CD4-positive, alpha-beta T cell treated with Interleukin-4 for 4 hours (primary cell): ENCODE results near the gene CCR2.
"Not testable (repeated sequence)": the region's sequence is repeated elsewhere in the genome, so short reads cannot be mapped to it uniquely, and the experiment has no call there.

Source experiments
- DNase-seq: peaks from one replicate; pipeline ENCODE4 v3.0.0-alpha.2; 2020

The CCR2 gene

DNA sequence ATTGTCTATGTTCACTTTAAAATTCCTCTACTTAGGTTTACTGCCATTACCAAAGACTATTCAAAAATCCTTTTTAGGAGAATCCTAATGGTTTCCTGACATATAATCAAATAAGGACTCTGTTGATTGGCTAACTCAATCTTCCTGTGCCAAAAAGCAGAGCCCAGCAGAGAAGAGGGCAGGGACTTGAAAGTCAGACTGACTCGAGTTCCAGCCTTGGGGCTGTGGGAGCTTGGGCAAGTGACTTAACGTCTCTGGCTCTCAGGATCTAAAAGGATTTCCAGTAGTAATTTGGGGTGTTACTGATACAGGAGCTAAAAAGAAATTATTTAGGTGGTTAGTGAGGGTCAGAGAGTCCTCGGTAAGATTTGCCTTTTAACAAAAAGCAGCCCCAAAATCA is 27.7 kb downstream of the CCR2 start:
- no peak for DNase-seq

DNA sequence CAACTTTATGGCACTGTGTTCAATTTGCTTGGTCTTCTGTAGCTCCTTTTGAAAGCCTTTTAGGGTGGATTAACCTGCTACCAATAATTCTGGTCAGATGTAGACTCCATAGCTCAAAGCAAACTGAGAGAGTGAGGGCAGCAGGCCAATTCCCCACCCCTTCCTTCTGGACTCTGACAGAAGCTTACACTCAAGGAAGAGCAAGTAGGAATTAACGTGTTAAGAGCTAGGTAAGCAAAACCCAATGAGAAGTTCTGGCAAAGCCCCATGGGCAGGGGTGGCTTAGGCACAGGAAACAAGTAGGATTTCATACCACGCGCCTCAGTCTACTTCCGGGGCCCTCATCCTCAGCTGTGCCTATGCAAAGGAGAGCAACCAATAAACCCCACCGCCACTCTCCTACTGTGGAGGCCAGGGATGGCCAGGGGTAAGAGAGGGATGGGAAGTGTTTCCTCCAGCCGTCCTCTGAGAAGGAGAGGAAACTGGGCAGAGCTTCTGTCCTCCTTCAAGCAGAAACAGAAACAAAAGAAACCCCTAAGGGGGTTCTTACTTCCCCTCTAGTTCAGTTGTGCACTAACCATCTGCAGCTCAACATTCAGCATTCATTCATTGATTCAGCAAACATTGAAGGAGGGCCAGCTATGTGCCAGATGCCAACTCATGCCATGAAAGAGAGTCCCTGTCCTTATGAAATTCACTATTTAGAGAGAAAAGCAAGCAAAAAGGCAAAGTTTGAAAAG is 29.5 kb downstream of the CCR2 start:
- DNase-seq = no peak

GRCh38 chr3:46383951-46384330 is 30.0 kb downstream of the CCR2 start:
- DNase-seq = no peak

DNA sequence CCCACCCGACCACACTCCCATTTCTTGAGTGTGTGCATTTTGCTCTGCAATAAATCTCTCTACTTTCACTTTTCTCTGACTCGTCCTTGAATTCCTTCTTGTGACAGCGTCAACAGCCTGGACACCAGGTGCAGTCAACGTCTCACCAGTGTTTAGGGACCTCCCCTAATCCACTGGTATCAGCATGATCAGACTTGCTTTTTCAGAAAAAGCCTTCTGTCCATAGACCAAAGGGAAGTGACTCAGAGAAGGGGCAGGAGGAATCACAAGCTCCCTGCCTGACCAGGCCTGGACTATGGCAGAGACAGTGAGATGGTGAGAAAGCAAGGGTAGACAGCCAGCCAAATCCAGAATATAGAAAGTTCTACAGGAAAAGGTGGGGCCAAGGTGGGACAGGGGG is 32.3 kb downstream of the CCR2 start:
- no peak for DNase-seq

GRCh38 chr3:46388847-46389246 is 34.9 kb downstream of the CCR2 start:
- DNase-seq = not testable (repeated sequence)

- no peak for DNase-seq
Measured at GRCh38 chr3:46389306-46389705, 35.4 kb downstream of the CCR2 start.

- DNase-seq = not testable (repeated sequence)
Measured at GRCh38 chr3:46391526-46391925, 37.6 kb downstream of the CCR2 start.

DNA sequence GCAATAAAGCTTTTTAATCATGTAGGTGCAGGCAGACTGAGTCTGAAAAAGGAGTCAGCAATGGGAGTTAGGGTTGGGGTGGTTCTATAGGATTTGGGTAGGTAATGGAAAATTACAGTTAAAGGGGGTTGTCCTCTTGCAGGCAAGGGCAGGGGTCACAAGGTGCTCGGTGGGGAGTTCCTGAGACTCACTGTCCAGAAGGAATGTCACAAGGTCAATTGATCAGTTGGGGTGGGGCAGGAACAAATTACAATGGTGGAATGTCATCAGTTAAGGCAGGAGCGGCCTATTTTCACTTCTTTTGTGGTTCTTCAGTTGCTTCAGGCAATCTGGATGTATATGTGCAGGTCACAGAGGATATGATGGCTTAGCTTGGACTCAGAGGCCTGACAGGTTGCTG is 39.1 kb downstream of the CCR2 start:
- no peak for DNase-seq

- no peak for DNase-seq
Measured at GRCh38 chr3:46393554-46394434, 39.9 kb downstream of the CCR2 start.

GRCh38 chr3:46395210-46395661 is 41.3 kb downstream of the CCR2 start:
- DNase-seq = no peak

DNA sequence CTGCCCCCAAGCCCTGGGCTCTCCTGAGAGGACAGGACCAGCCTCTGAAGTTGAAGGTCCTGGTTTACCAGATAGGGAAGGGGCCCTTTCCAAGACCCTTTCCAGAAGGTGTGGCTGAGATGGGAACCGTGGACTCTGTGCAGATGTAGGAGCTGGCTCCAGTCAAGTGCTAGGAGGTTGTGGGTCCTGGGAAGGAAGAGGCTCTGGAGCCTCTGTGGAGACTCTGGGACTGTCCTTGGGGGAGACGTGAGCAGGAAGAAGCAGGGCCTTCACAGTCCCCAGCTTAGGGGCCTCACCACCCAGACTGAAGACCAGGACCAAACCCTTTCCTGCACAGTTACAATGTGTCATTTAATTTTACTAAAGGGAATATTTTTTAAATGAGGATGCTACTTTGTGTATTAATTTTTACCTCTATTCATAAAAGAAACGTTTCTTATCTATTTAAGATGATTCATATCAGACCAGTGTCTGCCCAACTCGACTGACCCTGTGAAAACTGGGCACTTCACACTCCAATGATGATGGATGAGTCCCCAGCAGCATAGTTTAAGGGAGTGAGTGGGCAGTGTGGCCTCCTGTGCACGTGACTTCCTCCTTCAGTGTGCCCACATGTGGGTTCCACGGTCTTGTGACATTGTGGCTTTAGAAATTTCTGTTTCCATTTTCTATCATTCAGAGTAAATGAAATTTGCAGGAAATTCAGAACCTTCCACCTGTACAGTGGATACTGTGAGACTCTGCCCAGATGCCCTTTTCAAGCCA is 42.0 kb downstream of the CCR2 start:
- no peak for DNase-seq

GRCh38 chr3:46397111-46397510 is 43.2 kb downstream of the CCR2 start:
- no peak for DNase-seq

- DNase-seq = no peak
Measured at GRCh38 chr3:46398186-46398955, 44.5 kb downstream of the CCR2 start.

DNA sequence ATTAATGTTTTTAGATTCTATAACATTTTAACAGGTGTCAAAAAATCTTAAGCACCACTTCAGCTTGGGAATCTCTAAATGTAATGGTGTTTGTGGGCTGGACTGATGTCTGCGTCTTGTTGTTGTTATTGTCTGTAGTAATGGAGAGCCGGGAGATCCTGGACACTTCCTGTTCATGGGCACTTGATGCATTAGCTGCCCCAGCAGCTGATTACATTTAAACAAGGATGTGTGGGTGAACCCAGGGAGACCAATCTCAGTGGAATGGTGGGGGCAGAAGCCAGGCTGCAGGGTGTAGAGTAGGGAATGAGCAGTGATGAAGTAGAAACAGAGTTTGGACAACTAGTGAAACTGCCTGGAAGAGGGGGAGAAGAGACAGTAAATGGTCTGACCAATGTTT is 45.2 kb downstream of the CCR2 start:
- no peak for DNase-seq

GRCh38 chr3:46399557-46399956 is 45.6 kb downstream of the CCR2 start:
- DNase-seq = no peak

GRCh38 chr3:46400000-46400734 is 46.3 kb downstream of the CCR2 start:
- DNase-seq = no peak

DNA sequence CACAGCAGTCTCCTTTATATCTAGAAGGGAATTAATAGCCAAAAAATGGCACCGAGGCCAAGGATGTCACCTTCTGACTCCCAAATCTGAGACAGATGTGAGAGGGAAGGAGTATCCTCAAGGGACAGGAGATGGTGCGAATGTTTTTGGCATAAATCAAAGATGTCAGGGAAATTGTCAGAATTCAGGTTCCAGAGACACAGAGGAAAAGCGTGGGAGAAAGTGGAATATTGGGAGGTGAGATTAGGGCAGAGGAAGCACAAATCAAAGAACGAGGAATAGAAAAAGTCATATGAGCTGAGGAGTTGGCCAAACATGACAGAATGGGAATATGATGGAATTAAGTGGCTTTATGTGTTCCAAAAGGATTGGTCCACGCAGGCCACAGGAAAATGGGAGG is 46.9 kb downstream of the CCR2 start:
- no peak for DNase-seq

GRCh38 chr3:46401579-46401978 is 47.7 kb downstream of the CCR2 start:
- no peak for DNase-seq

DNA sequence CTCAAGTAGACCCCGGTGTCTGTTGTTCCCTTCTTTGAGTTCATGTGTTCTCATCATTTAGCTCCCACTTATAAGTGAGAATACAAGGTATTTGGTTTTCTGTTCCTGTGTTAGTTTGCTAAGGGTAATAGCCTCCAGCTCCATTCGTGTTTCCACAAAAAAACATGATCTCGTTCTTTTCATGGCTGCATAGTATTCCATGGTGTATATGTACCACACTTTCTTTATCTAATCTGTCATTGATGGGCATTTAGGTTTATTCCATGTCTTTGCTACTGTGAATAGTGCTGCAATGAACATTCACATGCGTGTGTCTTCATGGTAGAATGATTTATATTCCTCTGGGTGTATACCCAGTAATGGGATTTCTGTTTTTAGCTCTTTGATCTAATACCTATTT is 49.0 kb downstream of the CCR2 start:
- DNase-seq = not testable (repeated sequence)

DNA sequence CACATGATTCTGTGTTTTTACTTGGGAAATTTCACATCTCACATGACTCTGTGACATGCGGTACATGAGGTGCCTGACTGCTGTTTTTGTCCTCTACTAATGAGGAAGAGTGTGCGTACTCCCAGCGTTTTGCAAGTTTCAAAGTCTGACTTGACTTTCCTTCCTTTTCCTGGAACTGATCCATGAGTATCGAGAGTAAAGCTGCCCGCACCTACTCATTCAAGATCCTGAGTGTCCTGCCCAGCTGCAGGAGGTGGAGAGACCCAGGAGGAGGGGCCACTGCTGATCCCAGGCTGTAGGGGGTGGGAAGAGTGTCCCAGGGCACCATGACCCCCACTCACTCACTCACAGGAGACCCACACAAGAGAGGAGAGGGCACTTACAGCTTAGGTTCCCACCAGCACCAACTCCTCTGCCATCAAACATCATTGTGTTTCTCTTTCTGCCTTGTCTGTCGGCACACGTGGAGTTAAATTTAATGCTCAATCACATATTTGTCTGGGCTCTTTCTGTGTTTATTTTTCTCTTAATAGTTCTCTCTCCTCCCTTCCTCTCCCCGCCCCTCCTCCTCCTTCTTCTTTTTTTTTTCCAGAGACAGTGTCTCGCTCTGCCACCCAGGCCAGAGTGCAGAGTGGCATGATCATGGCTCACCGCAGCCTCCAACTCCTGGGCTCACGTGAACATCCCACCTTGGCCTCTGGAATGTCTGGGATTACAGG is 51.5 kb downstream of the CCR2 start:
- no peak for DNase-seq

DNA sequence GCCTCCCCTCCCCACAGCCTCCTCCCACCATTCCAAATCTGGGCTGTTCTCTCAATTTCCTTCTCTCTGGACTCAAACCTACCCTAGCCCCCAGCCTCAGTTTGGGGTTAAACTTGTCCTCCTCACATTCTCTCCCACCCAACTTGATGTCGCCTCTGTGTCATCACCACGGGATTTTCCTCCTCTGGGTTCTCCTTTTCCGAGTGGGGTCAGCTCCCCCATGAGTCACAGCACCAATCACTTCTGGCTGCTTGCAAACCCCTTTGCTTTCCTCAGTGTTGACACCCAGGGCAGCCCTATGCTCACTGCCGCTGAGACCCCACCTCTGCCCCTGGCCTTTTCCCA is 52.5 kb downstream of the CCR2 start:
- DNase-seq = peak; percentile 22
